RWPE2 (cell line): ENCODE measurements around the gene BCL11B.
"Not testable (repeated sequence)": the region's sequence is repeated elsewhere in the genome, so short reads cannot be mapped to it uniquely, and the experiment has no call there.

Source experiments
- ATAC-seq: fragments of 200-7000 bp; cut with Tn5 transposase; 3 replicates; pipeline ENCODE4 v1.9.1; 2021; ENCODE audit warnings: low read depth
- DNase-seq: peaks from one replicate; pipeline ENCODE4 v3.0.0-alpha.2; 2020; ENCODE audit warnings: low spot score
- H3K27ac ChIP-seq: fragments of 450-650 bp; 2 replicates; pipeline ENCODE4 v1.5.1; 2017; ENCODE audit warnings: mild to moderate bottlenecking; ENCODE audit not compliant: poor library complexity, severe bottlenecking
- H3K27me3 ChIP-seq: fragments of 250-450 bp; sonication (Bioruptor Pico); 2 replicates; pipeline ENCODE4 v1.5.1; 2021; ENCODE audit warnings: mild to moderate bottlenecking, moderate library complexity; ENCODE audit not compliant: insufficient read depth, poor library complexity, severe bottlenecking
- H3K36me3 ChIP-seq: fragments of 250-450 bp; sonication (Bioruptor Pico); 2 replicates; pipeline ENCODE4 v1.5.1; 2020; ENCODE audit warnings: low read depth, mild to moderate bottlenecking, moderate library complexity
- H3K4me1 ChIP-seq: fragments of 250-450 bp; sonication (Bioruptor Pico); 2 replicates; pipeline ENCODE4 v1.5.1; 2021; ENCODE audit warnings: mild to moderate bottlenecking, moderate library complexity; ENCODE audit not compliant: insufficient read depth, poor library complexity, severe bottlenecking
- H3K4me3 ChIP-seq: fragments of 250-450 bp; sonication (Bioruptor Pico); 2 replicates; pipeline ENCODE4 v1.5.1; 2021; ENCODE audit warnings: mild to moderate bottlenecking, moderate library complexity; ENCODE audit not compliant: severe bottlenecking
- H3K9me3 ChIP-seq: fragments of 250-450 bp; sonication (Bioruptor Pico); 2 replicates; pipeline ENCODE4 v1.5.1; 2021; ENCODE audit warnings: mild to moderate bottlenecking, moderate library complexity; ENCODE audit not compliant: severe bottlenecking
- TF ChIP-seq, protein P1 (sequence below): fragments of 450-650 bp; IDR thresholded peaks from one replicate; pipeline ENCODE4 v1.5.1; 2017; ENCODE audit warnings: mild to moderate bottlenecking, moderate library complexity; ENCODE audit not compliant: poor library complexity, severe bottlenecking

Gene BCL11B

GRCh38 chr14:99186956-99187690 lies 84.9 kb downstream of the BCL11B start:
- TF ChIP-seq, protein P1, sequence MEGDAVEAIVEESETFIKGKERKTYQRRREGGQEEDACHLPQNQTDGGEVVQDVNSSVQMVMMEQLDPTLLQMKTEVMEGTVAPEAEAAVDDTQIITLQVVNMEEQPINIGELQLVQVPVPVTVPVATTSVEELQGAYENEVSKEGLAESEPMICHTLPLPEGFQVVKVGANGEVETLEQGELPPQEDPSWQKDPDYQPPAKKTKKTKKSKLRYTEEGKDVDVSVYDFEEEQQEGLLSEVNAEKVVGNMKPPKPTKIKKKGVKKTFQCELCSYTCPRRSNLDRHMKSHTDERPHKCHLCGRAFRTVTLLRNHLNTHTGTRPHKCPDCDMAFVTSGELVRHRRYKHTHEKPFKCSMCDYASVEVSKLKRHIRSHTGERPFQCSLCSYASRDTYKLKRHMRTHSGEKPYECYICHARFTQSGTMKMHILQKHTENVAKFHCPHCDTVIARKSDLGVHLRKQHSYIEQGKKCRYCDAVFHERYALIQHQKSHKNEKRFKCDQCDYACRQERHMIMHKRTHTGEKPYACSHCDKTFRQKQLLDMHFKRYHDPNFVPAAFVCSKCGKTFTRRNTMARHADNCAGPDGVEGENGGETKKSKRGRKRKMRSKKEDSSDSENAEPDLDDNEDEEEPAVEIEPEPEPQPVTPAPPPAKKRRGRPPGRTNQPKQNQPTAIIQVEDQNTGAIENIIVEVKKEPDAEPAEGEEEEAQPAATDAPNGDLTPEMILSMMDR = no peak
- no peaks in the 10 kb centered on the region for H3K36me3 ChIP-seq
- ATAC-seq (no peak), DNase-seq (no peak)
- H3K27me3 ChIP-seq = no peaks in the 10 kb centered on the region
- peaks cover 7% of the 10 kb centered on the region for H3K4me1 ChIP-seq
- H3K9me3 ChIP-seq = no peaks in the 10 kb centered on the region
- H3K4me3 ChIP-seq = no peak overlapping the region
- no peak overlapping the region for H3K27ac ChIP-seq

DNA sequence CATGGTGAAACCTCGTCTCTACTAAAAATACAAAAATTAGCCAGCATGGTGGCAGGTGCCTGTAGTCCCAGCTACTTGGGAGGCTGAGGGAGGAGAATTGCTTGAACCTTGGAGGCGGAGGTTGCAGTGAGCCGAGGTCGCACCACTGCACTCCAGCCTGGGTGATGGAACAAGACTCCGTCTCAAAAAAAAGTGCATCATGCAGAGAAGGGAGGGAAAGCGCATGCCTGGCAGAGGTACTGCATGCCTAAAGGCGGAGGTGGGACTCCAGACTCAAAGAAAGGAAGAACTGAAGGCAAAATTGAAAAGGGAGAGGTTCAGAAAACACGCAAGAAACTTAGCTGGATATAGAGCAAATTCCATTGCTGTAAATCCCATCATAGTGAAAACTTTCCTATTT lies 85.7 kb downstream of the BCL11B start:
- H3K27ac ChIP-seq, H3K36me3 ChIP-seq, H3K27me3 ChIP-seq, H3K4me3 ChIP-seq, DNase-seq, H3K4me1 ChIP-seq, H3K9me3 ChIP-seq, ATAC-seq: not testable (repeated sequence)

- Histone ChIP-seq H3K27ac (no peak overlapping the region), H3K9me3 (no peaks in the 10 kb centered on the region), H3K36me3 (no peaks in the 10 kb centered on the region), H3K27me3 (no peaks in the 10 kb centered on the region), H3K4me3 (no peak overlapping the region), H3K4me1 (no peaks in the 10 kb centered on the region)
- TF ChIP-seq, protein P1 = no peak
- DNase-seq = no peak
- ATAC-seq = no peak
Observed at GRCh38 chr14:99185436-99186068, 86.4 kb downstream of the BCL11B start.

GRCh38 chr14:99183716-99184115 lies 88.3 kb downstream of the BCL11B start:
- no peak overlapping the region for H3K4me3 ChIP-seq
- no peak overlapping the region for H3K27ac ChIP-seq
- DNase-seq (no peak), ATAC-seq (no peak)
- no peaks in the 10 kb centered on the region for H3K36me3 ChIP-seq
- TF ChIP-seq, protein P1 = no peak
- H3K27me3 ChIP-seq = no peaks in the 10 kb centered on the region
- no peaks in the 10 kb centered on the region for H3K9me3 ChIP-seq
- H3K4me1 ChIP-seq = no peaks in the 10 kb centered on the region

DNA sequence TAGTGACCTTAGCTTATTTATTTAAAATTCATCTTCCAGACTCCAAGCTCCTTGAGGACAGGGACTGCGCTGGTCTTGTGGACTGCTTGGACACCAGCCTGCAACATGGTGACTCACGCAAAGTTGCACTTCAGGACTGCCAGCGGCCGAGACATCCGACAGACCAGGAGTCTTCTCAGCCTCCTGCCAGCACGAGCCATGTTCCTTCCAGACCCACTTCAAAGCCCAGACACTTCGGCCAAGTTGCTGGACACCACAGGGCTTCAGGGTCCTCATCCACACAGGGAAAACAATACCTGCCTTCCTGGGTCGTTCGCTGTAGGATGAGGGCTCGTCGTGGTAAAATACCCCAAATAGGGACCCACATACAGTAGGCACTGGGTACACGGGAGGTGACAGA lies 88.7 kb downstream of the BCL11B start:
- no peaks in the 10 kb centered on the region for H3K9me3 ChIP-seq
- DNase-seq (no peak), ATAC-seq (no peak)
- no peaks in the 10 kb centered on the region for H3K36me3 ChIP-seq
- no peak overlapping the region for H3K27ac ChIP-seq
- H3K27me3 ChIP-seq = no peaks in the 10 kb centered on the region
- H3K4me1 ChIP-seq = no peaks in the 10 kb centered on the region
- TF ChIP-seq, protein P1 = no peak
- H3K4me3 ChIP-seq = no peak overlapping the region
